DOHH2 (cell line): ENCODE results near the gene ATP2B3.

Experiments
- H3F3A ChIP-seq: fragments of 200-600 bp; sonication (generic), shearing (Covaris generic); 2 replicates; pipeline ENCODE4 v1.6.0; 2016; ENCODE audit warnings: antibody characterized with exemption, mild to moderate bottlenecking; ENCODE audit not compliant: control insufficient read depth, insufficient read depth
- H3K27ac ChIP-seq: fragments of 200-600 bp; sonication (generic); 2 replicates; pipeline ENCODE4 v1.5.1; 2014; ENCODE audit warnings: low read depth, mild to moderate bottlenecking, low read length, moderate library complexity
- H3K27me3 ChIP-seq: fragments of 200-600 bp; sonication (generic); 2 replicates; pipeline ENCODE4 v1.6.1; 2014; ENCODE audit warnings: mild to moderate bottlenecking, low read length, mixed read lengths; ENCODE audit not compliant: control insufficient read depth
- H3K36me3 ChIP-seq: fragments of 200-600 bp; sonication (generic); 2 replicates; pipeline ENCODE4 v1.6.1; 2014; ENCODE audit warnings: mild to moderate bottlenecking, low read length, moderate library complexity, mixed read lengths; ENCODE audit not compliant: control insufficient read depth
- H3K4me1 ChIP-seq: fragments of 200-600 bp; sonication (generic); 2 replicates; pipeline ENCODE4 v1.6.1; 2014; ENCODE audit warnings: mild to moderate bottlenecking, low read length, mixed read lengths; ENCODE audit not compliant: control insufficient read depth
- H3K4me2 ChIP-seq: fragments of 200-600 bp; sonication (generic); 2 replicates; pipeline ENCODE4 v1.6.0; 2014; ENCODE audit warnings: mild to moderate bottlenecking, low read length, moderate library complexity
- H3K4me3 ChIP-seq: fragments of 200-600 bp; sonication (generic); 2 replicates; pipeline ENCODE4 v1.5.1; 2014; ENCODE audit warnings: mild to moderate bottlenecking, low read length, mixed read lengths
- H3K79me2 ChIP-seq: fragments of 200-600 bp; sonication (generic); 2 replicates; pipeline ENCODE4 v1.6.1; 2014; ENCODE audit warnings: mild to moderate bottlenecking, low read length, mixed read lengths; ENCODE audit not compliant: control insufficient read depth
- H3K9me2 ChIP-seq: fragments of 200-600 bp; sonication (generic); replicated peaks from 2 replicates; pipeline ENCODE4 v1.6.1; 2014; ENCODE audit warnings: mild to moderate bottlenecking, low read length, mixed read lengths; ENCODE audit not compliant: control insufficient read depth
- H3K9me3 ChIP-seq: fragments of 200-600 bp; sonication (generic); 2 replicates; pipeline ENCODE4 v1.6.1; 2014; ENCODE audit warnings: antibody characterized with exemption, low read length, mixed read lengths; ENCODE audit not compliant: control insufficient read depth, insufficient read depth
- H4K20me1 ChIP-seq: fragments of 200-600 bp; sonication (generic); 2 replicates; pipeline ENCODE4 v1.6.0; 2014; ENCODE audit warnings: low read depth, mild to moderate bottlenecking, antibody characterized with exemption, low read length, moderate library complexity; ENCODE audit not compliant: control insufficient read depth, insufficient read depth
- EZH2phosphoT487 ChIP-seq: fragments of 200-600 bp; sonication (generic); IDR thresholded peaks from 2 replicates; pipeline ENCODE4 v1.6.1; 2017; ENCODE audit warnings: borderline replicate concordance, mild to moderate bottlenecking, antibody characterized with exemption, low read length, moderate library complexity, mixed read lengths
- TF ChIP-seq, protein P1 (sequence below): fragments of 200-600 bp; sonication (generic); IDR thresholded peaks from one replicate; pipeline ENCODE4 v1.5.1; 2014; ENCODE audit warnings: antibody characterized with exemption, mild to moderate bottlenecking, low read depth, low read length; ENCODE audit not compliant: poor library complexity, severe bottlenecking

Gene ATP2B3

DNA sequence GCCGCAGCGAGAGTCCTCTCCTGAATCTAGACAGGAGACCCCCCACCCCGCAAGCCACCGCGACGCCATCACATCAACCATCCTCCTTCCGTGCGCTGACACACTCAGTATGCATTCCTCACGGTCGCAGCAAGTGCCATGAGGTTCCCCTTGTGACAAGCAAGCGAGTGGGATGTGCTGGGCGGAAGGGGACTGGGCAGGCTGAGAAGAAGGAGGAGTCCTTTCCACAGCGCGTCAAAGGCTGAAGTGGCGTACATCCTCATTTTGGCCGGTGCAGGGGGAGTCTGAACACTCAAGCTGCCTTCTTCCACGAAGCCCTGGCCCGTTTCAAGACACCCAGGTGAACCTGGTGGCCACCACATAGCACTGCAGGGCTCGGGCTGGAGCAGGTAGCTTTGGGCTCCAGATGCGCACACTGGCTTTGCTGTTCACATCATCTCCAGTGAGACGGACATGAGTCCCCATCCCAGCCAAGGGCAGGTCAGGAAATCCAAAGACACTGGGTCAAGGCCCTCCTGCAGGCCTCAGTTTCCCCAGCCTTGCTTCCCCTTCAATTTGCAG, 51.1 kb downstream of the ATP2B3 start:
- no peak overlapping the region for H3K4me2 ChIP-seq
- H3K27me3 ChIP-seq, result no peaks in the 10 kb centered on the region
- H3K9me3 ChIP-seq, result no peaks in the 10 kb centered on the region
- TF ChIP-seq, protein P1, sequence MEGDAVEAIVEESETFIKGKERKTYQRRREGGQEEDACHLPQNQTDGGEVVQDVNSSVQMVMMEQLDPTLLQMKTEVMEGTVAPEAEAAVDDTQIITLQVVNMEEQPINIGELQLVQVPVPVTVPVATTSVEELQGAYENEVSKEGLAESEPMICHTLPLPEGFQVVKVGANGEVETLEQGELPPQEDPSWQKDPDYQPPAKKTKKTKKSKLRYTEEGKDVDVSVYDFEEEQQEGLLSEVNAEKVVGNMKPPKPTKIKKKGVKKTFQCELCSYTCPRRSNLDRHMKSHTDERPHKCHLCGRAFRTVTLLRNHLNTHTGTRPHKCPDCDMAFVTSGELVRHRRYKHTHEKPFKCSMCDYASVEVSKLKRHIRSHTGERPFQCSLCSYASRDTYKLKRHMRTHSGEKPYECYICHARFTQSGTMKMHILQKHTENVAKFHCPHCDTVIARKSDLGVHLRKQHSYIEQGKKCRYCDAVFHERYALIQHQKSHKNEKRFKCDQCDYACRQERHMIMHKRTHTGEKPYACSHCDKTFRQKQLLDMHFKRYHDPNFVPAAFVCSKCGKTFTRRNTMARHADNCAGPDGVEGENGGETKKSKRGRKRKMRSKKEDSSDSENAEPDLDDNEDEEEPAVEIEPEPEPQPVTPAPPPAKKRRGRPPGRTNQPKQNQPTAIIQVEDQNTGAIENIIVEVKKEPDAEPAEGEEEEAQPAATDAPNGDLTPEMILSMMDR, result no peak
- no peak for TF ChIP-seq EZH2phosphoT487
- H4K20me1 ChIP-seq, result no peaks in the 10 kb centered on the region
- no peak overlapping the region for H3K4me3 ChIP-seq
- H3F3A ChIP-seq, result no peaks in the 10 kb centered on the region
- H3K36me3 ChIP-seq, result no peaks in the 10 kb centered on the region
- H3K4me1 ChIP-seq, result no peaks in the 10 kb centered on the region
- no peaks in the 10 kb centered on the region for H3K9me2 ChIP-seq
- no peaks in the 10 kb centered on the region for H3K79me2 ChIP-seq
- no peak overlapping the region for H3K27ac ChIP-seq

DNA sequence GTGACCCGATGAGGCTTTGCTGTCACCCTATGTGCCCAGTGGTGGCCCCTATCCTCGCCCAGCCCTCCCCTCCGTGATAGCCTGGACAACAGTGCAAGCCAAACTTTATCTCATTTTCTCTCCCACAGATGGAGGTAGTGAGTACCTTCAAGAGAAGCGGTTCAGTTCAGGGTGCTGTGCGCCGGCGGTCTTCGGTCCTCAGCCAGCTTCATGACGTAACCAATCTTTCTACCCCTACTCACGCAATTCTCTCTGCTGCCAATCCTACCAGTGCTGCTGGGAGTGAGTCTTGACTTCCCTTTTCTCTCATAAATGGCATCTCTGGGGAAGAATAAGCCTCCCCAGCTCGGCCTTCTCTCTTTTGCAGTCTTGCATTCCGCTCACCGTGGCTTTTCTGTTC, 52.0 kb downstream of the ATP2B3 start:
- no peak overlapping the region for H3K4me3 ChIP-seq
- H3F3A ChIP-seq, result no peaks in the 10 kb centered on the region
- H3K9me3 ChIP-seq, result no peaks in the 10 kb centered on the region
- no peak overlapping the region for H3K4me2 ChIP-seq
- H3K79me2 ChIP-seq, result no peaks in the 10 kb centered on the region
- H3K27me3 ChIP-seq, result no peaks in the 10 kb centered on the region
- no peak overlapping the region for H3K27ac ChIP-seq
- H3K9me2 ChIP-seq, result no peaks in the 10 kb centered on the region
- H3K36me3 ChIP-seq, result no peaks in the 10 kb centered on the region
- no peaks in the 10 kb centered on the region for H3K4me1 ChIP-seq
- TF ChIP-seq, protein P1, result no peak
- TF ChIP-seq EZH2phosphoT487, result no peak
- H4K20me1 ChIP-seq, result no peaks in the 10 kb centered on the region

DNA sequence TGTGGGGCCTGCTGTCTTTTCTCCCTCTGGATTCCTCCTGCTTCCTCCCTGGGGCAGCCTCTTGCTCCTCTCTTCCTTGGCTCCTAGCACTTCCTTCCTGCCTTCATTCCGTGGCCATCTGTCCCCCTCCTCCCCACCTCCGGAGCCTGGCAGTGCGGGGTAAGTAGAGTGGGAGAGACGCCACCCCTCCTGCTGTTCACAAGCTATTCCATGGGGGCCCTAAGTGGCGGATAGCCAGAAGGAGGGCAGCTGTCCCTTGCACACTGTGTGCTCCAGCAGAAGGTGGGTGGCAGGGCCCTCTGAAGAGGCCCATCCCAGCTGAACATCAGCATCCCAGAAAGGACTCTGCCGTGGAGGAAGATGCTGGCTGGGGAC, 54.1 kb downstream of the ATP2B3 start:
- Histone ChIP-seq H3K9me2 (no peaks in the 10 kb centered on the region), H3K36me3 (no peaks in the 10 kb centered on the region), H3F3A (no peaks in the 10 kb centered on the region), H3K27ac (no peak overlapping the region), H3K4me3 (no peak overlapping the region), H3K4me1 (no peaks in the 10 kb centered on the region), H3K79me2 (no peaks in the 10 kb centered on the region), H4K20me1 (no peaks in the 10 kb centered on the region), H3K9me3 (no peaks in the 10 kb centered on the region), H3K4me2 (no peak overlapping the region), H3K27me3 (no peaks in the 10 kb centered on the region)
- no peak for TF ChIP-seq EZH2phosphoT487
- TF ChIP-seq, protein P1, result no peak
